NK-92 (cell line): ENCODE results near the gene RBP4.

Experiments used
- DNase-seq: peaks from one replicate; lab custom pipeline; 2025; ENCODE audit not compliant: unreplicated experiment; lab: John Stamatoyannopoulos, UW

Gene RBP4

DNA sequence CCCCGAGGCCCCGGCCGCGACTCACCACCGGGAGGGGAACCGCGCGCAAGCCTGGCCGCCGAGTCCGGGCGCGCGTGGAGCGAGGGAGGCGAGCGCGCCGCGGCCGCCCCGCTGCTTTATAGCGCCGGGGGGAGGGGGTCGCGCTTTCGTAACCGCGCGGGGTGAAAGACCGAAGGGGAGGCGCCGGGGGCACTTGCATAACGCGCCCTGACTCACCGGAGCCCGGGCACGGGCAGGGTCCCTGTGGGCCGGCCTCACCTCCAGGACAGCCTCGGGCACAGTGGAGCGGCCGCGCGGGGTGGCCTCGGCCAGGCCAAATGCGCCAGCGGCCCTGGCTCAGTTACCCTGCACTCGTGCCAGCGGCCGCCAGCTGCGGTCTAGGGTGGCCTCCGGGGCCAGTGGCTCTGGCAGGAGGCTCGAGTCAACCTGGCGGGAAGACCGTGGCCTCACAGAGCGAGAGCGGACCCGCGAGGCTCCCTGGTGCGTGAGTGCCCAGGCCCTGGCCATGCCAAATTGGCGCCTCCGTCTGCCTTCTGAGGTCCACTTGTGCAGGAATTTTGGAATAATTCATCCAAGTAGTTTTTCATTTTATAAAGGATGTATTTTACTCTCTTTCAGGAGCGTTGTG is at the start of gene RBP4:
TSS of gene RBP4 (minus strand) at position 90 of the 628 bp plus-strand sequence. CDS start 207 bp downstream, outside the sequence.
- DNase-seq = no peak

DNA sequence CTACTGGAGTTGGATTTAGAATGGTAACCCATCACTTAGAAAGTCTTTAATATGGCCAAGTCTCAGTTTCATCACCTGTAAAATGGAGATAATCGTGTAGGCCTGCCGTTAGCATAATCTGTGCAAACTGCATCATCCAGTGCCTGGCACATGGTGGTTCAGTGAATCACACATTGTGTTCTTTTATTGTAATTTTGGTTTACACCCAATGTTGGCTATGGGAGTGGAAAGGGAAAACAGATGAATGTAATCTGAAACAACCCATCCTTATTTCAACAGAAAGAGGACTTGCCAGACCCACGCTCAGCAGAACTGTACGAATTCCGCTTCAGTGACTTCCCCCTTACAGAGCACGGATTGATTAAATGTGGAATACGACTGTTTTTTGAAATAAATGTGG is 38.8 kb upstream of the RBP4 start:
- DNase-seq = no peak

- no peak for DNase-seq
Observed at GRCh38 chr10:93630625-93631557, 29.9 kb upstream of the RBP4 start.

DNA sequence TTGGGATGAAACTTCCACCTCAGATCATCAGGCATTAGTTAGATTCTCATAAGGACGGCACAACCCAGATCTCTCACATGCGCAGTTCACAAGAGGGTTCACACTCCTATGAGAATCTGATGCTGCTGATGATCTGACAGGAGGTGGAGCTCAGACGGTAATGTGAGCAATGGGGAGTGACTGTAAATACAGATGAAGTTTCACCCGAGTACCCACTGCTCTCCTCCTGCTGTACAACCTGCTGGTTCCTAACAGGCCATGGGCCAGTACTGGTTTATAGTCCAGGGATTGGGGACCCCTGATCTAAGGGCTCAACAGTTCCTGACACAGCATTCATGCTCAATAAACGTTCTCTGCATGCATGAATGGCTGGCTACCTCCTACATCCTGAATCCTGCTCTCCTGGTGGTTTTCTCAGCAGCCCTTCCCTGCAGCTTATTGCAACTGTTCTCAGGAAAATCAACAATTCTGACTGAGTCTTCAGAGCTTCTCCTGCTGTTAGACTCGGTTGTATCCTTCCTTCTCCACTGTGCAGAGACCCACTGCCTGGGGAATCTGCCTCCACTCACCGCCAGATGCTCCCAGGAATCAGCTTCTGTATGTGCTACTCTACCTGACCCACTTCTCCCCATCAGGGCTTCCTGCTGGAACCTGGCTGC is 28.7 kb upstream of the RBP4 start:
- no peak for DNase-seq

- DNase-seq = no peak
Observed at GRCh38 chr10:93628858-93629257, 27.8 kb upstream of the RBP4 start.

- DNase-seq = no peak
Observed at GRCh38 chr10:93622942-93623341, 21.9 kb upstream of the RBP4 start.

DNA sequence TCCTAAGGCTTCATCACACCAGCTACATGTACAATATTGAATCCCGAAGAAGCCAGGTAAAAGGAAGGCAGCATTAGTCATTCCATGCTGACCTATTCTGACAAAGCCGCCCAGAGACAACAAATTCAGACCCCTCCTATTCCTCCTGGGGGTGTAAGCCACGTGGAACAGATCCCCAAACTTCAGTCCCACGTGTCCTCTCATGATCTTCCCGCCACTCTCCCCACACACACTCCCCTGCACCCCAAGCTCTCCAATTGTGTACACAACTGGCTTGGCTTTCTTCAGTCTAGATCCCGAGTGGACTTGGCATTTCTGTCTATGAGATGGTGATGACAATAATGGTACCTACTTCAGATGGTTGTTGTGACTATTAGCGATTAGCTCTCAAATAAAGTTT is 19.9 kb upstream of the RBP4 start:
- no peak for DNase-seq

- no peak for DNase-seq
Observed at GRCh38 chr10:93615576-93616235, 14.7 kb upstream of the RBP4 start.

DNA sequence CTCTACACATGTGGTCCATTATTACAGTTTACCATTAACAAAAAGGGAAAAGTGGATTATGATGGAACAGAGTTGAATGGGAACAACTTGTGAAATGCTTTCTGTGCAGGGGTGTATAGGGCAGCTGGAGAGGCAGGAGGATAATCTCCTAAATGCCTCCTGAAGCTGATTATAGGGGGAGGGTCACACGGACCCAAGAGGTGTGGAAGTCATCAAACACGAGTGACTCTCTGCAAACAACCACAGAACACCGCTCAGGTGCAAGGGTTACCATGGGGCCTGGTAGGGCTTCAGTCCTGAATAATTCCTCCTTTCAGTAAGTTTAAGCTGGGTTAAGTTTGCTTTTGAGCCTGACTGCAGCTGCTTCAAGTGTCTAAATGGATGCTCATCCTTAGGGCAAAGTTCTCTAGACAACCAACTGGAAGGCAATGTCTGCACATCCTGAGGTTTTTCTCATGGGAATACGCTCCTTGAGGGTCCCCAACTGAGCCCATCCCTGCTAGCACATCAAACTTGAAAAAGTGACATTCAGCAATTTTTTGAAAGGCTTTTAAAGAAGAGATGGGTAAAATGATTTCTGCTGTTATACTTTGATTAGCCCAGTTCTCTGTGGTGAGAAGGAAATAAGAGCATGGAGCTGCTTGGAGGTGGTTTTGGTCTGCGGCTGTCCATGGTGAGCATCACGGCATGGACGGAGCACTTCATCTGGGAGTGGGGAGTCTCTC is 13.2 kb upstream of the RBP4 start:
- no peak for DNase-seq

- DNase-seq = no peak
Observed at GRCh38 chr10:93613126-93613525, 12.1 kb upstream of the RBP4 start.

DNA sequence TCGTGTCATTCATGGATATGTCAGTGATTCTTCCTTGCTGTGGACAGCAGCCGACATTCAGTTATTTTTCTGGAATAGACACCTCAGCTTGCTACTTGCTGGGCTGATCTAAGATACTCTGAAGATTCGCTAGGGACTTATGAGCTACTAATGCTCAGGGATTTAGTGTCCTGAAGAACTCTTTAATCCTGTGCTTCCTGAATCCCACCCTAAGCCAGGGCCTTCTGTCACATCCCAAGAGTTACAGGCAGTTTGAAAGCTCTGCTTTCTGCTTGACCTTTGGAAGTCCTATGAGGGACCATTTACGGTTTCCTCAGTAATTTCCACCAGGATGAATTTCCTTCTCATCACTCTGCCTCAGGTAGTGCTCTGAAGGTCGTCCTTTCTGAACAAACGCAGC is 11.3 kb upstream of the RBP4 start, which contains the start of gene PDE6C:
TSS of gene PDE6C (plus strand) at position 227 of the 400 bp plus-strand sequence. CDS start 189 bp downstream, outside the sequence.
- no peak for DNase-seq

- DNase-seq = no peak
Observed at GRCh38 chr10:93608421-93608820, 7.4 kb upstream of the RBP4 start.

DNA sequence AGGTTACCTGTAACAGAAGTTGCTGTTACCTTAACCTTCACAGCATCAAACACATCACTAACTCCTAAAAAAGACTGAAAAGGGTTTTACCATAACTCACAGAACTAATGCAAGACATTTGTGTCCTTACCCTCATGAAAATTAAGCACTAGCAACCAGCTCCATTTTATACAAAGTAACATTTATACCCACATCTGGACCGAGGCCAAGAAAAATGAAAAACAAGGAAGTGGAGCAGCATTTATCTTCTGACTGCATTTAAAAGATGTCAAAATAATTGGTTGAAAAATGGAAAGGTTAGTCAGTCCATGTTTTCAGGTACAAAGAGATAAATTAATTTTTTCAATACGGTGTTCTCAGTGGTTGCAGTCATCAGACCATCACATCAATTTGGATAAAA is 3.1 kb upstream of the RBP4 start:
- no peak for DNase-seq

- no peak for DNase-seq
Observed at GRCh38 chr10:93603023-93603422, 2.0 kb upstream of the RBP4 start.

DNA sequence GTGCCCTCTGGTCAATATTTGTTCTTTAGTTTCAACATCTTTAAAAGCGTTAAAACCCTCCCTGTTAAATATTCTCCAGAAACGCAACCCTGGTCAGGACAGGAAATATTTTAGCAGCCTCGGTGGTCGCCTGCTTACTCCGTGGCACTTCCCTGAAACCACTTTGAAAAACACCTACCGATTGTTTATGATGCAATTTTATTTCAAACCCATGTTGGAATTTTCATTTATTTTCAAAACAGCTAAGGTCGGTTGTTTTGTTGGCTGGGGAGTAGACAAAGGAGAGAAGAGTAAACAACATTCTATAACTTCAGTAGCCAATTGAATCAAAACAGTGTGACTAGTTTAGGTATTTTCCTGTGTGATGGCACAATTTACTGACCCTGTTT is 733 bp upstream of the RBP4 start:
- DNase-seq = no peak

- no peak for DNase-seq
Observed at GRCh38 chr10:93600446-93601145, 439 bp downstream of the RBP4 start.

DNA sequence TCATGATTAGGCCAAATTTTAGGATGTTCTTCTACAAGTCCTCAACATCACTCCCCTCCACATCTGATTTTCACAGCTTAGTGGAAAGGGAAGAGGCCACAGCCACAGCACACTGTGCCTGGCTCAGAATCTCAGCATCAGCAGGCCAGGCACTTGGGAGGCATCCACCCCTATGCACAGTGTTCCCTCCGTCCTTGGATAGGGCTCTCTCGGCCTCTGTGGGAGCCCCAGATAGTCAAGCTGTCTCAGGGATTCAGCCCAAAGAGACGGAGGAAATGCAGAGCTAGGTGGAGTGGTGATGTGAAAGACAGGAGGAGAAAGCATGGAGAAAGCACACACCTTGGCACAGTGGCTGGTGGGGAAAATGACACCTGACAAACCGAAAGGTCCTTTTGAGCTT is 1.3 kb downstream of the RBP4 start:
- no peak for DNase-seq

GRCh38 chr10:93599335-93599734 is 1.7 kb downstream of the RBP4 start:
- DNase-seq = no peak

GRCh38 chr10:93598157-93598556 is 2.9 kb downstream of the RBP4 start:
- no peak for DNase-seq

DNA sequence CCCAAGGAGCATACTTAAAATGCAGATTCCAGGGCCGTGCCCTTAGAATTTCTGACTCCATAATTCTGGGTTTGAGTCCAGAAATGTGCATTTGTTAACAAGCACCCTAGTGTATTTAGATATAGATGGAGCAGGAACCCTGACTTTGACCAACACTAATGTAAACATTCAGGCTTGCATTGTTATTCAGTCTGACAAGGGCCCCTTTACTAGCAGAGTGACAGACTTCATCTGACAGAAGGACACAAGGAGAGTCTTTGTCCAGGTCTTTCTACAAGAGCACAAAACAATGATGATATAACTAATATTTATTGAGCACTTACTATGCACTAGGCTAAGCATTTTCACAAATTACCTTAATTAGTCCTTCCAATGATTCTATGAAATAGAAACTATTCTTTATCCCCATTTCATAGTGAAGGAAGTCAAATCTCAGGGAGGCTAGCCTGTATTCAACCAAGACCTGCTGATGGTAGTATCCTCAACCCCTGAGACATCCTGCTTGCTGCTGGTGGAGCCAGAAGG is 3.9 kb downstream of the RBP4 start:
- no peak for DNase-seq
